GM12878 (cell line): ENCODE data around the gene CA10. TPM values are rescaled to one million over a fixed set of nuclear protein-coding genes. Genes with fewer than 3 reads are reported as not detected.

Experiments
- ATF2 ChIP-seq: IDR thresholded peaks from 2 replicates; pipeline ENCODE4 v1.6.1; 2012; ENCODE audit warnings: low read length, inconsistent platforms
- BMI1 ChIP-seq: fragments of 450-650 bp; IDR thresholded peaks from 2 replicates; pipeline ENCODE4 v1.6.1; 2016; ENCODE audit warnings: mild to moderate bottlenecking, moderate library complexity, borderline replicate concordance
- CHD2 ChIP-seq: IDR thresholded peaks from 2 replicates; pipeline ENCODE4 v1.6.1; 2011; ENCODE audit warnings: low read depth, low read length, improper control_type of control experiment, borderline replicate concordance
- REST ChIP-seq: IDR thresholded peaks from 2 replicates; pipeline ENCODE4 v1.6.1; 2012; ENCODE audit warnings: mild to moderate bottlenecking, low read depth, low read length
- SRF ChIP-seq, 2 experiments: IDR thresholded peaks; 2 replicates each; pipeline ENCODE4 v1.6.1; 2011; ENCODE audit warnings: low read depth in 2 of 2, low read length in 2 of 2, mild to moderate bottlenecking in 1 of 2, moderate library complexity in 1 of 2
- ZBED1 ChIP-seq: IDR thresholded peaks from 2 replicates; pipeline ENCODE4 v1.6.1; 2016; ENCODE audit warnings: borderline replicate concordance
- ZBTB33 ChIP-seq: fragments of 450-650 bp; IDR thresholded peaks from 2 replicates; pipeline ENCODE4 v1.6.1; 2017; ENCODE audit warnings: mild to moderate bottlenecking
- ZNF24 ChIP-seq: fragments of 450-650 bp; IDR thresholded peaks from 2 replicates; pipeline ENCODE4 v1.6.1; 2017; ENCODE audit warnings: antibody characterized with exemption, mild to moderate bottlenecking
- ZNF687 ChIP-seq: fragments of 450-650 bp; IDR thresholded peaks from 2 replicates; pipeline ENCODE4 v1.6.1; 2017; ENCODE audit warnings: mild to moderate bottlenecking, moderate library complexity
- polyA plus RNA-seq, 11 experiments: library from polyadenylated mRNA; depleted of rRNA in 4 of 11; unstranded in 6 of 11; stranded (reverse) in 5 of 11; fragments of >200 nt; fragmentation: Nextera tagmentation in 4 of 11; fragmentation: Illumina TruSeq in 1 of 11; extraction: Ambion mirVana in 4 of 11; extraction: Trizol in 1 of 11; gene quantifications; 1 replicate in 1 of 11; 2 replicates in 10 of 11; pipeline versions ENCODE4 v1.2.1 to v1.2.3, GENCODE V29; 2011 to 2016; ENCODE audit warnings: inconsistent platforms in 2 of 11, missing spikeins in 2 of 11, low read depth in 1 of 11
- total RNA-seq, 4 experiments: library from RNA; depleted of rRNA in 3 of 4; stranded (reverse); fragments of >200 nt in 3 of 4; fragmentation: Illumina TruSeq in 1 of 4; extraction: Trizol in 1 of 4; gene quantifications; 2 replicates each; pipeline versions ENCODE4 v1.2.1 to v1.2.3, GENCODE V29; 2013 to 2021

CA10 gene
- total and polyA plus RNA-seq, 10 of the 15 experiments (the other 5 are each of a cell fraction or from before 2014, with no cell fraction given): not detected

- TF ChIP-seq ZBTB33 (no peak), BMI1 (no peak), ATF2 (no peak), REST (no peak), ZBED1 (no peak), CHD2 (no peak), ZNF24 (no peak), ZNF687 (no peak), SRF (IDR thresholded peaks at IDR 0.05; ENCODE audit: low read depth in 2 of 2, low read length in 2 of 2) (no peak)
Measured at GRCh38 chr17:52047086-52047485, 111.4 kb downstream of the CA10 start (continued).
